Fibroblast of pulmonary artery (primary cell): ENCODE results near the gene ST3GAL6.

ENCODE experiments used
- DNase-seq: peaks from one replicate; pipeline ENCODE4 v3.0.0-alpha.2; 2010; ENCODE audit warnings: low read depth
- H3K4me3 ChIP-seq: replicated peaks from 2 replicates; pipeline ENCODE4 v1.5.1; 2011; ENCODE audit warnings: low read depth, mild to moderate bottlenecking, control low read depth, low read length, moderate library complexity
- TF ChIP-seq, protein P1 (sequence below): IDR thresholded peaks from 2 replicates; pipeline ENCODE4 v1.5.1; 2011; ENCODE audit warnings: mild to moderate bottlenecking, control low read depth, low read length, inconsistent platforms; ENCODE audit errors: missing control alignments

Gene ST3GAL6

GRCh38 chr3:98745718-98746117 is 17.4 kb upstream of the ST3GAL6 start:
- DNase-seq, result no peak
- TF ChIP-seq, protein P1, sequence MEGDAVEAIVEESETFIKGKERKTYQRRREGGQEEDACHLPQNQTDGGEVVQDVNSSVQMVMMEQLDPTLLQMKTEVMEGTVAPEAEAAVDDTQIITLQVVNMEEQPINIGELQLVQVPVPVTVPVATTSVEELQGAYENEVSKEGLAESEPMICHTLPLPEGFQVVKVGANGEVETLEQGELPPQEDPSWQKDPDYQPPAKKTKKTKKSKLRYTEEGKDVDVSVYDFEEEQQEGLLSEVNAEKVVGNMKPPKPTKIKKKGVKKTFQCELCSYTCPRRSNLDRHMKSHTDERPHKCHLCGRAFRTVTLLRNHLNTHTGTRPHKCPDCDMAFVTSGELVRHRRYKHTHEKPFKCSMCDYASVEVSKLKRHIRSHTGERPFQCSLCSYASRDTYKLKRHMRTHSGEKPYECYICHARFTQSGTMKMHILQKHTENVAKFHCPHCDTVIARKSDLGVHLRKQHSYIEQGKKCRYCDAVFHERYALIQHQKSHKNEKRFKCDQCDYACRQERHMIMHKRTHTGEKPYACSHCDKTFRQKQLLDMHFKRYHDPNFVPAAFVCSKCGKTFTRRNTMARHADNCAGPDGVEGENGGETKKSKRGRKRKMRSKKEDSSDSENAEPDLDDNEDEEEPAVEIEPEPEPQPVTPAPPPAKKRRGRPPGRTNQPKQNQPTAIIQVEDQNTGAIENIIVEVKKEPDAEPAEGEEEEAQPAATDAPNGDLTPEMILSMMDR, result no peak
- no peak overlapping the region for H3K4me3 ChIP-seq

DNA sequence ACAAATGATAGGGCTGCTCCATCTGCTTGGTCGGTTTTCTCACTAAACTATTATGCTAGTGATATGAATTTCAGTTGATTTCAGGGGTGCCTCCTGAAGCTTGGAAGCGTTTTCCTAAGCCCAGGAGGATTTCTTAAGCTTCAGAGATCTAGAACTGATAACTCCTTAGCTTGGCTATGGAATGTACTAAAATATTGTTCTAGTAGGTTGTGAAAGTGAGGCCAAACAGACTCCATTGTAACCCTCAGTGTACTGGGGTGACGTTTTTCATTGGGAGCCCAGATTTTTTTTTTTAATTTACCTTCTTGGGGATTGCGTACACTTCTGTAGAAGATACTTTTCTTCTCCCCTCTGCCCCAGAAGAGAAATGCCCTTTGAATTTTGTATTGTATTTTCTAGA is 17.0 kb upstream of the ST3GAL6 start:
- no peak for DNase-seq
- no peak overlapping the region for H3K4me3 ChIP-seq
- TF ChIP-seq, protein P1, result no peak

DNA sequence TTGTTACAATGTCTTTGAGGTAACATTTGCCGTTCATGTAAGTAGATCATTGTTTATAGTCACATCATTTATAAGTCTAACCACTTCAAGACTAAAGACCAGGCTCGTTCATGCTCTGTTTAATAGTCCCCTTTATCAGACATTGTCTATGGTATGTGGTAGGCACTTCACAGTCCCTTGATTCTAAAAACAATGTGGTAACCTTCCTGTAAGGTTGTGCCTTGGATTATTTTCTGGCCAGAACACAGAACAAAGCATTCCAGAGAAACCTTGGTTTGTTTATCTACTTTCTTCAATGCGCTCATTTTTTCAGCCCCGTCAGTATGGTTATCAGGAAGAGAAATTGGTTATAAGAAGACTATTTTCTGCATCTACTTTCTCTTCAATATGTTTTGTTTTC is 16.3 kb upstream of the ST3GAL6 start:
- H3K4me3 ChIP-seq, result no peak overlapping the region
- TF ChIP-seq, protein P1, result no peak
- peak; percentile 52 for DNase-seq

DNA sequence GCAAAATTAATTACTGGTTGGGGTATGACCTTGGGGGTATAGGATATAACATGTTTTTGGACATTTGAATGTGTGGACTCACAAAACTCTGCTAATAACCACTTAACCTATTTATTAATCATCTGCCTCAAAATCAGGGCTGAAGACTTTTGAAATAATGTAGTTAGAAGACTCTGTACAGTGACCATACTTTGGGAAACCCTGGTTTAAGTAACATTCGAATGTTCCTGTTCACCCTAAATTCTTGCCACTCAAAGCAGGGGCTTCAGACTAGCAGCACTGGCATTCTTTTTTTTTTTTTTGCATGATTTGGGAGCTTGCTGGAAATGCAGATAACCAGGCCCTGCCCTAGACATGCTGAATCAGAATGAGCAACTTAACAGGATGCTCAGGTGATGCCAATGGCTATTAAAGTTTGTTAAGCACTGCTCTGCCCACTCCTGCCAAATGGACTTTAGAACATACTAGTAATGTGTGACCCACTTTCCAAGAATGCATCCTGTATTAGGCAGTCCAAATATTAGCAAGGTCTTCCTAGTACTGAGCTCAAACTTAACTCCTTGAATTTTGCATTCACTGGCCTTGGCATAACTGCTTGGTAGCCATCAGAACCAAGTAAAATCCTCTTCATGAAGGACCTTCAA is 12.7 kb upstream of the ST3GAL6 start:
- DNase-seq, result no peak
- H3K4me3 ChIP-seq, result no peak overlapping the region
- TF ChIP-seq, protein P1, result no peak

DNA sequence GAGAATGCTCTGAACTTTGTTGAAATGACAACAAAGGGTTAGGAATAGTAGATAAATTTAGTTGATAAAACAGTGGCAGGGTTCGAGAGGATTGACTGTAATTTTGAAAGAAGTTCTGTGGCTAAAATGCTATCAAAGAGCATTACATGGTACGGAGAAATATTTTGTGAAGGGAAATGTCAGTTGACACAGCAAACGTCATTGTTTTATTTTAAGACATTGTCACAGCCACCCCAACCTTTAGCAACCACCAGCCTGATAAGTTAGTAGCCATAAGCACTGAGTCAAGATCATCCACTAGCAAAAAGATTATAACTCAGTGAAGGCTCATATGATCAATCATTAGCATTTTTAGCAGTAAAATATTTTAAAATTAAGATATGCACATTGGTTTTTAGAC is 8.7 kb upstream of the ST3GAL6 start:
- no peak for DNase-seq
- no peak overlapping the region for H3K4me3 ChIP-seq
- TF ChIP-seq, protein P1, result no peak

GRCh38 chr3:98755601-98756000 is 7.5 kb upstream of the ST3GAL6 start:
- H3K4me3 ChIP-seq, result no peak overlapping the region
- DNase-seq, result no peak
- TF ChIP-seq, protein P1, result no peak

DNA sequence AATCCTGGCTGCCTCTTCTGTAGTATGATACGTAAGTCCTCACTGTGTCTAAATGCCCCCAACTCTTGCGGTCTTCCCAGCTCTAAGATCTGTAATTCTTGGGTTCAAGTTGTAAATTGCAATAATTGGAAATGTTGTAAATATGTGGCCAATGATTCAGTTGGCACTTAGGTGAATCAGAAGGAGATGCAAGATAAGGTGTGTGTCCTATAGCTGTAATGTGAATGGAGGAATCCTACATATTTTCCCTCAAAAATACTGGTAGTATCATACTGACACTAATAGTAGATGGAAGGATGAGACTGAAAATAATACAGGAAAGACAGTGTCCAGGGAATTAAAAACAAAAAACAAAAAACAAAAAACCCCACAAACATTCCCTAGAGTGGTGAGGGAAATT is 3.5 kb upstream of the ST3GAL6 start:
- TF ChIP-seq, protein P1, result no peak
- no peak overlapping the region for H3K4me3 ChIP-seq
- DNase-seq, result no peak
